WTC11 (cell line): ENCODE data around the gene RBM47. TPM values are rescaled to one million over a fixed set of nuclear protein-coding genes. Genes with fewer than 3 reads are reported as not detected.

Experiments
- ATAC-seq: fragments of 200-7000 bp; cut with Tn5 transposase; 2 replicates; pipeline ENCODE4 v1.10.0; 2021; ENCODE audit warnings: mild to moderate bottlenecking, moderate library complexity
- CTCF ChIA-PET: fragments of 300-600 bp; sonication (Branson Sonifier 250); formaldehyde crosslinking; loops from one replicate; lab custom pipeline; 2021; ENCODE audit warnings: antibody characterized with exemption; lab: Charles Lee
- POLR2A ChIA-PET: fragments of 350-600 bp; sonication (Branson Sonifier 250); formaldehyde crosslinking; loops from one replicate; lab custom pipeline; 2021; ENCODE audit warnings: antibody characterized with exemption; lab: Charles Lee
- DNase-seq: peaks from one replicate; pipeline ENCODE4 v3.0.0; 2021; ENCODE audit warnings: low spot score
- H3K27ac Mint-ChIP-seq: 2 replicates; pipeline ENCODE4 v1.8.0; 2021; ENCODE audit warnings: mixed read lengths
- H3K27me3 Mint-ChIP-seq: 2 replicates; pipeline ENCODE4 v1.8.0; 2021; ENCODE audit warnings: low read depth, mild to moderate bottlenecking, moderate library complexity, mixed read lengths
- H3K36me3 Mint-ChIP-seq: 2 replicates; pipeline ENCODE4 v1.8.0; 2021; ENCODE audit warnings: mixed read lengths
- H3K4me1 Mint-ChIP-seq: 2 replicates; pipeline ENCODE4 v1.8.0; 2022; ENCODE audit warnings: mixed read lengths
- H3K4me3 Mint-ChIP-seq: 2 replicates; pipeline ENCODE4 v1.8.0; 2021; ENCODE audit warnings: mild to moderate bottlenecking, moderate library complexity, mixed read lengths
- H3K9me3 Mint-ChIP-seq: 2 replicates; pipeline ENCODE4 v1.8.0; 2021; ENCODE audit warnings: mixed read lengths
- AR ChIP-seq: fragments of 250-450 bp; sonication (Bioruptor Pico); IDR thresholded peaks from 2 replicates; pipeline ENCODE4 v1.9.0; 2021; ENCODE audit warnings: mild to moderate bottlenecking
- ATF3 ChIP-seq: sonication (generic); formaldehyde crosslinking; conservative IDR thresholded peaks from 2 replicates; pipeline ENCODE4 v1.8.1; 2022; ENCODE audit warnings: mild to moderate bottlenecking, missing genetic modification reagents
- ATF6 ChIP-seq: sonication (generic); formaldehyde crosslinking; IDR thresholded peaks from 2 replicates; pipeline ENCODE4 v1.8.1; 2023; ENCODE audit warnings: mild to moderate bottlenecking, missing genetic modification reagents
- CREB1 ChIP-seq: sonication (generic); formaldehyde crosslinking; IDR thresholded peaks from 2 replicates; pipeline ENCODE4 v1.8.0; 2023; ENCODE audit warnings: mild to moderate bottlenecking, missing genetic modification reagents
- EMX1 ChIP-seq: fragments of 250-450 bp; sonication (Bioruptor Pico); IDR thresholded peaks from 2 replicates; pipeline ENCODE4 v1.8.0; 2021; ENCODE audit warnings: mild to moderate bottlenecking
- ESRRA ChIP-seq: sonication (generic); formaldehyde crosslinking; IDR thresholded peaks from 2 replicates; pipeline ENCODE4 v1.8.1; 2022; ENCODE audit warnings: mild to moderate bottlenecking, missing genetic modification reagents, borderline replicate concordance
- ETV6 ChIP-seq: sonication (generic); formaldehyde crosslinking; IDR thresholded peaks from 2 replicates; pipeline ENCODE4 v1.8.1; 2022; ENCODE audit warnings: mild to moderate bottlenecking, missing genetic modification reagents
- FOXJ3 ChIP-seq: sonication (generic); formaldehyde crosslinking; IDR thresholded peaks from 2 replicates; pipeline ENCODE4 v1.9.0; 2021; ENCODE audit warnings: missing genetic modification reagents, mild to moderate bottlenecking, borderline replicate concordance
- FOXK1 ChIP-seq: sonication (generic); formaldehyde crosslinking; IDR thresholded peaks from 2 replicates; pipeline ENCODE4 v1.8.0; 2022; ENCODE audit warnings: mild to moderate bottlenecking, moderate library complexity, missing genetic modification reagents
- FOXP1 ChIP-seq: sonication (generic); formaldehyde crosslinking; IDR thresholded peaks from 2 replicates; pipeline ENCODE4 v1.8.0; 2022; ENCODE audit warnings: missing genetic modification reagents, mild to moderate bottlenecking, moderate library complexity, borderline replicate concordance
- HMGA2 ChIP-seq: fragments of 250-450 bp; sonication (Bioruptor Pico); IDR thresholded peaks from 2 replicates; pipeline ENCODE4 v1.4.0; 2021; ENCODE audit warnings: mild to moderate bottlenecking, moderate library complexity
- JUN ChIP-seq: sonication (generic); formaldehyde crosslinking; IDR thresholded peaks from 2 replicates; pipeline ENCODE4 v1.8.0; 2023; ENCODE audit warnings: mild to moderate bottlenecking, missing genetic modification reagents
- MAX ChIP-seq: sonication (generic); formaldehyde crosslinking; IDR thresholded peaks from 2 replicates; pipeline ENCODE4 v1.8.0; 2022; ENCODE audit warnings: mild to moderate bottlenecking, missing genetic modification reagents
- ZNF121 ChIP-seq: sonication (generic); formaldehyde crosslinking; IDR thresholded peaks from 2 replicates; pipeline ENCODE4 v1.8.0; 2023; ENCODE audit warnings: missing genetic modification reagents
- ZNF219 ChIP-seq: sonication (generic); formaldehyde crosslinking; IDR thresholded peaks from 2 replicates; pipeline ENCODE4 v1.8.0; 2023; ENCODE audit warnings: missing genetic modification reagents, mild to moderate bottlenecking, borderline replicate concordance
- ZNF396 ChIP-seq: fragments of 250-450 bp; sonication (Bioruptor Pico); IDR thresholded peaks from 2 replicates; pipeline ENCODE4 v1.8.0; 2021; ENCODE audit warnings: mild to moderate bottlenecking, moderate library complexity, borderline replicate concordance
- total RNA-seq: library from RNA; stranded (reverse); gene quantifications from 3 replicates; pipeline ENCODE4 v1.2.3, GENCODE V29; 2021
- TF ChIP-seq, protein P1 (sequence below): fragments of 250-450 bp; sonication (Bioruptor Pico); IDR thresholded peaks from 2 replicates; pipeline ENCODE4 v1.9.0; 2021; ENCODE audit warnings: mild to moderate bottlenecking, borderline replicate concordance
- TF ChIP-seq, protein P2 (sequence below): sonication (generic); formaldehyde crosslinking; IDR thresholded peaks from 2 replicates; pipeline ENCODE4 v1.8.1; 2022; ENCODE audit warnings: mild to moderate bottlenecking, moderate library complexity, missing genetic modification reagents

RBM47 gene
- total RNA-seq, 1 experiment from 2014 or later = 97.9 TPM

DNA sequence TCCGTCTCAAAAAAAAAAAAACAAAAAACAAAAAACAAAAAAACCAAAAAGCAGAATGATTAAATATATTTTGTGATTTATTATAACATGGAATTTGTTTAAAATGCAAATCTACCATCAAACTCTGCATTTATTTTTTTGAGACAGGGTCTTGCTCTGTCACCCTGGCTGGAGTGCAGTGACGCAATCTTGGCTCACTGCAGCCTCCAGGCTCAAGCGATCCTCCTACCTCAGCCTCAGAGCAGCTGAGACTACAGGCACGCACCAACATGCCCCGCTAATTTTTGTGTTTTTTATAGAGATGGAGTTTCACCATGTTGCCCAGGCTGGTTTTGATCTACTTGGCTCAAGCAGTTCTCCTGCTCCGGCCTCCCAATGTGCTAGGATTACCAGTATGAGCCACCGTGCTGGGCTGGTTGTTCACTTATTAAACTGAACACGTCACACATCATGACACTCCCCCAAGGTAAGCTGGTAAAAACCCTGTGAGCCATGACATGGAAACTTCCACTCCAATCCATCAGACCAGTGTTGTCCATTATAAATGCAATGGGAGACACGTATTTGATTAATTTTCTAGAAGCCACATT is 45.7 kb downstream of the RBM47 start:
- H3K9me3 Mint-ChIP-seq = no peaks in the 10 kb centered on the region
- ATAC-seq (no peak), DNase-seq (no peak)
- TF ChIP-seq, protein P1, sequence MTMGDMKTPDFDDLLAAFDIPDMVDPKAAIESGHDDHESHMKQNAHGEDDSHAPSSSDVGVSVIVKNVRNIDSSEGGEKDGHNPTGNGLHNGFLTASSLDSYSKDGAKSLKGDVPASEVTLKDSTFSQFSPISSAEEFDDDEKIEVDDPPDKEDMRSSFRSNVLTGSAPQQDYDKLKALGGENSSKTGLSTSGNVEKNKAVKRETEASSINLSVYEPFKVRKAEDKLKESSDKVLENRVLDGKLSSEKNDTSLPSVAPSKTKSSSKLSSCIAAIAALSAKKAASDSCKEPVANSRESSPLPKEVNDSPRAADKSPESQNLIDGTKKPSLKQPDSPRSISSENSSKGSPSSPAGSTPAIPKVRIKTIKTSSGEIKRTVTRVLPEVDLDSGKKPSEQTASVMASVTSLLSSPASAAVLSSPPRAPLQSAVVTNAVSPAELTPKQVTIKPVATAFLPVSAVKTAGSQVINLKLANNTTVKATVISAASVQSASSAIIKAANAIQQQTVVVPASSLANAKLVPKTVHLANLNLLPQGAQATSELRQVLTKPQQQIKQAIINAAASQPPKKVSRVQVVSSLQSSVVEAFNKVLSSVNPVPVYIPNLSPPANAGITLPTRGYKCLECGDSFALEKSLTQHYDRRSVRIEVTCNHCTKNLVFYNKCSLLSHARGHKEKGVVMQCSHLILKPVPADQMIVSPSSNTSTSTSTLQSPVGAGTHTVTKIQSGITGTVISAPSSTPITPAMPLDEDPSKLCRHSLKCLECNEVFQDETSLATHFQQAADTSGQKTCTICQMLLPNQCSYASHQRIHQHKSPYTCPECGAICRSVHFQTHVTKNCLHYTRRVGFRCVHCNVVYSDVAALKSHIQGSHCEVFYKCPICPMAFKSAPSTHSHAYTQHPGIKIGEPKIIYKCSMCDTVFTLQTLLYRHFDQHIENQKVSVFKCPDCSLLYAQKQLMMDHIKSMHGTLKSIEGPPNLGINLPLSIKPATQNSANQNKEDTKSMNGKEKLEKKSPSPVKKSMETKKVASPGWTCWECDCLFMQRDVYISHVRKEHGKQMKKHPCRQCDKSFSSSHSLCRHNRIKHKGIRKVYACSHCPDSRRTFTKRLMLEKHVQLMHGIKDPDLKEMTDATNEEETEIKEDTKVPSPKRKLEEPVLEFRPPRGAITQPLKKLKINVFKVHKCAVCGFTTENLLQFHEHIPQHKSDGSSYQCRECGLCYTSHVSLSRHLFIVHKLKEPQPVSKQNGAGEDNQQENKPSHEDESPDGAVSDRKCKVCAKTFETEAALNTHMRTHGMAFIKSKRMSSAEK (CRISPR knock-in tag) = no peak
- TF ChIP-seq CREB1 = no peak
- TF ChIP-seq FOXP1 (CRISPR knock-in tag) = no peak
- no peak for TF ChIP-seq ATF3 (CRISPR knock-in tag)
- TF ChIP-seq EMX1 (CRISPR knock-in tag) = no peak
- TF ChIP-seq HMGA2 (CRISPR knock-in tag) = no peak
- no peak for TF ChIP-seq ESRRA
- TF ChIP-seq ETV6 = no peak
- no peak for TF ChIP-seq JUN
- TF ChIP-seq FOXJ3 (CRISPR knock-in tag) = no peak
- no peak overlapping the region for H3K27ac Mint-ChIP-seq
- H3K4me1 Mint-ChIP-seq = peaks cover 62% of the 10 kb centered on the region
- H3K36me3 Mint-ChIP-seq = peaks cover 10% of the 10 kb centered on the region
- POLR2A ChIA-PET = no interaction called here
- CTCF ChIA-PET = no interaction called here
- H3K4me3 Mint-ChIP-seq = no peak overlapping the region
- no peaks in the 10 kb centered on the region for H3K27me3 Mint-ChIP-seq

GRCh38 chr4:40582413-40582812 is 47.3 kb downstream of the RBM47 start:
- no peaks in the 10 kb centered on the region for H3K27me3 Mint-ChIP-seq
- POLR2A ChIA-PET = no interaction called here
- CTCF ChIA-PET = no interaction called here
- peaks cover 6% of the 10 kb centered on the region for H3K36me3 Mint-ChIP-seq
- no peak overlapping the region for H3K4me3 Mint-ChIP-seq
- DNase-seq (no peak), ATAC-seq (no peak)
- H3K9me3 Mint-ChIP-seq = no peaks in the 10 kb centered on the region
- peak overlapping the region; percentile 6 for H3K27ac Mint-ChIP-seq
- TF ChIP-seq ZNF121 (peak; percentile 64), ATF6 (no peak)
- peaks cover 60% of the 10 kb centered on the region for H3K4me1 Mint-ChIP-seq

DNA sequence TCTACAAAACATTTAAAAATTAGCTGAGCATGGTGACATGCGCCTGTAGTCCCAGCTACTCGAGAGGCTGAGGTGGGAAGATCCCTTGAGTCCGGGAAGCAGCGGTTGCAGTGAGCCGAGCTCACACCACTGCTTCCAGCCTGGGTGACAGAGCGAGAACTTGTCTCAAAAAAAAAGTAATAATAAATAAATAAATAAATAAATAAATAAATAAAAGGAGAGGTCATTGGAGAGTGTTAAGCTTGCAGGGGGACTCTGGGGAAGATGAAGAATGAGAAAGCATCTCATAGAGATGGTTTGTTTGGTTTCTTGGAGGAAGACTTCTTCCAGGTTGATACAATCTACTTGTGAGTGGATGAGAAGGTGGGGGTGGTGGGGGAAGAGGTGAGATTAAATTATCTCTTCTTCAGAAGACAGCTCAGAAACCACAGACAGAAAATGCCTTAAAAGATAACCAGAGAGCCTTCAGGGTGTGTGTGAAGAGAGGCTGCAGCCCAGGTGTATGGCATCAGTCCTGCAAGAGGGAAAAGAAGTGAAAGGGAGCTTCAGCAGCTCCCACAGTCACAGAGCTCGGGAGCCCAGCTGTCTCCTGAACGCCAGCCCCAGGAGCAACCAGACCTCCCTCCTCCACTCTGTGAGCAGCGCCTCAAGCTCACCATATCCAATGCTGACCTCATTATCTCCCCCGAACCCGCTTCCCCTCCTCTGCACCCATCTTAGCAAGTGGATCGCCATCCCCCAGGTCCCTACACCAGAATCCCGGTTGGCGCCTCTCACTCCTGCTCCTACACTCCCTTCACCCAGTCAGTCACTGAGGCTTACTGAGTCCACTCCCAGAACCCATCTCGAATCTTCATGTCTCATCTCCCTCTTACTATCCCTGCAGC is 48.2 kb downstream of the RBM47 start:
- H3K9me3 Mint-ChIP-seq = no peaks in the 10 kb centered on the region
- CTCF ChIA-PET = interaction anchor here (0.7 kb wide), 1 partner anchor 257 kb away, joined by 3 read pairs; no protein-coding TSS in a partner anchor
- no peak overlapping the region for H3K4me3 Mint-ChIP-seq
- H3K36me3 Mint-ChIP-seq = peaks cover 6% of the 10 kb centered on the region
- POLR2A ChIA-PET = interaction anchor here (0.5 to 0.9 kb wide), 2 partner anchors 31 to 39 kb away, joined by 3 to 4 read pairs; no protein-coding TSS in a partner anchor
- H3K27ac Mint-ChIP-seq = peak overlapping the region; percentile 72
- H3K4me1 Mint-ChIP-seq = peaks cover 60% of the 10 kb centered on the region
- no peak for DNase-seq
- no peaks in the 10 kb centered on the region for H3K27me3 Mint-ChIP-seq
- ATAC-seq = peak; percentile 53
- no peak for TF ChIP-seq AR (CRISPR knock-in tag)
- TF ChIP-seq ZNF219 (CRISPR knock-in tag) = no peak
- TF ChIP-seq, protein P2, sequence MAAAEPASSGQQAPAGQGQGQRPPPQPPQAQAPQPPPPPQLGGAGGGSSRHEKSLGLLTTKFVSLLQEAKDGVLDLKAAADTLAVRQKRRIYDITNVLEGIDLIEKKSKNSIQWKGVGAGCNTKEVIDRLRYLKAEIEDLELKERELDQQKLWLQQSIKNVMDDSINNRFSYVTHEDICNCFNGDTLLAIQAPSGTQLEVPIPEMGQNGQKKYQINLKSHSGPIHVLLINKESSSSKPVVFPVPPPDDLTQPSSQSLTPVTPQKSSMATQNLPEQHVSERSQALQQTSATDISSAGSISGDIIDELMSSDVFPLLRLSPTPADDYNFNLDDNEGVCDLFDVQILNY = no peak
- TF ChIP-seq ATF6 = no peak
- TF ChIP-seq FOXK1 = no peak
- TF ChIP-seq MAX = no peak
- no peak for TF ChIP-seq ZNF396 (CRISPR knock-in tag)
